Activated gamma-delta T cell (primary cell): ENCODE results near the gene SLC28A1.
"Not testable (repeated sequence)": the region's sequence is repeated elsewhere in the genome, so short reads cannot be mapped to it uniquely, and the experiment has no call there.

Experiments used
- DNase-seq: peaks from one replicate; lab custom pipeline; 2025; lab: John Stamatoyannopoulos, UW
- total RNA-seq, 2 donors: gene quantifications; one replicate each; lab custom pipeline; 2026; lab: John Stamatoyannopoulos, UW

SLC28A1 gene, protein sequence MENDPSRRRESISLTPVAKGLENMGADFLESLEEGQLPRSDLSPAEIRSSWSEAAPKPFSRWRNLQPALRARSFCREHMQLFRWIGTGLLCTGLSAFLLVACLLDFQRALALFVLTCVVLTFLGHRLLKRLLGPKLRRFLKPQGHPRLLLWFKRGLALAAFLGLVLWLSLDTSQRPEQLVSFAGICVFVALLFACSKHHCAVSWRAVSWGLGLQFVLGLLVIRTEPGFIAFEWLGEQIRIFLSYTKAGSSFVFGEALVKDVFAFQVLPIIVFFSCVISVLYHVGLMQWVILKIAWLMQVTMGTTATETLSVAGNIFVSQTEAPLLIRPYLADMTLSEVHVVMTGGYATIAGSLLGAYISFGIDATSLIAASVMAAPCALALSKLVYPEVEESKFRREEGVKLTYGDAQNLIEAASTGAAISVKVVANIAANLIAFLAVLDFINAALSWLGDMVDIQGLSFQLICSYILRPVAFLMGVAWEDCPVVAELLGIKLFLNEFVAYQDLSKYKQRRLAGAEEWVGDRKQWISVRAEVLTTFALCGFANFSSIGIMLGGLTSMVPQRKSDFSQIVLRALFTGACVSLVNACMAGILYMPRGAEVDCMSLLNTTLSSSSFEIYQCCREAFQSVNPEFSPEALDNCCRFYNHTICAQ
- total RNA-seq = 0 reads per million in 2 donors

GRCh38 chr15:84883916-84884781 is at the start of gene SLC28A1:
Gene SLC28A1 (plus strand): TSS chr15:84884662. CDS start chr15:84887761, 3,099 bp downstream.
- DNase-seq = no peak

GRCh38 chr15:84834969-84835368 is 49.5 kb upstream of the SLC28A1 start:
- no peak for DNase-seq

- DNase-seq = no peak
Observed at GRCh38 chr15:84835661-84836337, 48.7 kb upstream of the SLC28A1 start.

DNA sequence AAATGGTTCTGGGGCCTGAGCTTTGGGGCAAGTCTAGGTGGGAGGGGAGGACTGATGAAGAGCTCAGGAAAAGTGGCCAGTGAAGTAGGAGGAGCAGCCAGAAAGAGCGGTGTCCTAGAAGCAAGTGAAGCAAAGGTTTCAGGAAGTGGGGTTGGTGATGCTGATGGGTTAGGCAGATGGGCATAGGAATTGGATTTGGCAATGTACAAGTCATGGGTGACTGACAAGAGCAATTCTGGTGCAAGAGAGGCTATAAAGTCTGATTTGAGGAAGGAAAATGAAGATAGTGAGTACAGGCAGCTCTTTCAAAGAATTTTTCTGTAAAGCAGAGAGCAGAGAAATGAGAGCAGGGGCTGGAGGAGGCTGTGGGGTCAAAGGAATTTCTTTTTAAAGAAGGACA is 47.6 kb upstream of the SLC28A1 start:
- no peak for DNase-seq

GRCh38 chr15:84839714-84840113 is 44.7 kb upstream of the SLC28A1 start:
- DNase-seq = no peak

DNA sequence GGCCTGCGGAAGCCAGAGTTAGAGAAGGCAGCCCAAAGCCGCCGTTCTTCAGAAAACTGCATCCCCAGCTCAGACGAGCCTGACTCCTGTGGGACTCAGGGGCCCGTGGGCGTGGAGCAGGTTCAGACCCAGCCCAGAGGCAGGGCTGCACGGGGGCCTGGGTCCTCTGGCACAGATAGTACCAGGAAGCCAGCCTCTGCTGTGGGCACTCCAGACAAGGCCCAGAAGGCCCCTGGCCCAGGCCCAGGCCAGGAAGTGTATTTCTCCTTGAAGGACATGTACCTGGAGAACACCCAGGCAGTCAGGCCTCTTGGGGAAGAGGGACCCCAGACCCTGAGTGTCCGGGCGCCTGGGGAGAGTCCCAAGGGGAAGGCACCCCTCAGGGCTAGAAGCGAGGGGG is 44.2 kb upstream of the SLC28A1 start:
- no peak for DNase-seq

DNA sequence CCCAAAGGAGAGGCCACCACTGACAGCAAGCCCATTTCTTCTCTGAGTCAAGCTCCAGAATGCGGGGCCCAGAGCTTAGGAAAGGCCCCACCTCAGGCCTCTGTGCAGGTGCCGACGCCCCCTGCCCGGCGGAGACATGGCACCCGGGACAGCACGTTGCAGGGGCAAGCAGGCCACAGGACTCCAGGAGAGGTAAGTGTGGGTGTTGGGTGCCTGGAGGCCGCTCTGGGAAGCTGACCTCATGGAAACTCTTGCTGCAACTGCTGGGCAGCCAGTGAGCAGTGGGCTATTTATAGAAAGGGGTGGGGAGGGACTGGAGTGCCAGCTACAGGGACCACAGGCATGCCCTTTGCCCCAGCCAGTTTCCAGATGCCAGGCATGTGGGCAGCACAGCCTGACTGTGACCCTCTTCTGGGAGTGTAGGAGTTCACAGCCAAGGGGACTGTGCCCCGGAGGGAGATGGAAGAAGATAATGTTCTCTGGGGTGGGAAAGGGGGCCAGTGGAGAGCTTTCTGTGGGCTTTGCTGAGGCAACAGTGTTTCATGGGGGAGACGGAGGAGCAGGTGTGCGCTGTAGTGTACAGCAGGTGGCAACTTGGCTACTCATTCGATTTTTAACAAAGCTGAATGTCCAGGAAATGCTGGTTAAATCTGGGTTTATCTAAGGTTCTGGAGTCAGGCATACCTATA is 43.6 kb upstream of the SLC28A1 start:
- no peak for DNase-seq

DNA sequence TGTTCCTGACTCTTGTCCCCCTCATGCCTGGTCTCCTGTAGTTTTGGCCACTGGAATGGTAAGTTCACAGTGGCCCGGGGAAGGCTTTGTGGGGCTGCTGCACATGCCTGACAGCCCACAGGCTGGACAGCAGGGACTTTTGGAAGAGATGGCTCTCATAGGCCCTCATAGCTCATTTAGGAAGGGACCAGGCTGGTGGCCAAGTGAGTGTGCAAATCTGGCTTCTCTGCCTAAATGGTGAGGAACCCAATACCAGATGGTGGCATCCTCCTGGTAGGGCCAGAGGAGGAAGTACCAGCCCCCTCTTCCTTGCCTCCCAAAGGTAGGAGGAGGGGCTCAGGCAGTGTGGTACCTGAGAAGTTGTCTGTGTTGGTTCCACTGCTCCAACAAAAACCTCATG is 41.7 kb upstream of the SLC28A1 start:
- no peak for DNase-seq

DNA sequence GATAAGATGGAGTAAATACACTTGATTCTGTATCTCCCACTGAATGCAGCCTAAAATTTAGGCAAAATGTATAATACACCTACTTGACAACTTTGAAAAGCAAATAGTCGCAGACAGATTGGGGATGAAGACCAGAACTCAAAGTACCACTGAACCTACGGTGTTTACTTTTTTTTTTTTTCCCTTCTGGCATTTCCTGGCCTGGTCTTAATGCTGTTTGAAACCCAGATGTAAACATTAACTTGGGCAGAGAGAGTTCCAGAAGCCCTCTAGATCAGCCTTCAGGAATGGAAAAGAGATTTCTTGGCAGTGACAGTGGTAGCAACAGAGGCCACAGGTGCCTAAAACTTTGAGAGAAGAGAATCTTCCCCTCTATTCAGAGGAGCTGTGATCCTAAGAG is 39.5 kb upstream of the SLC28A1 start:
- DNase-seq = no peak

DNA sequence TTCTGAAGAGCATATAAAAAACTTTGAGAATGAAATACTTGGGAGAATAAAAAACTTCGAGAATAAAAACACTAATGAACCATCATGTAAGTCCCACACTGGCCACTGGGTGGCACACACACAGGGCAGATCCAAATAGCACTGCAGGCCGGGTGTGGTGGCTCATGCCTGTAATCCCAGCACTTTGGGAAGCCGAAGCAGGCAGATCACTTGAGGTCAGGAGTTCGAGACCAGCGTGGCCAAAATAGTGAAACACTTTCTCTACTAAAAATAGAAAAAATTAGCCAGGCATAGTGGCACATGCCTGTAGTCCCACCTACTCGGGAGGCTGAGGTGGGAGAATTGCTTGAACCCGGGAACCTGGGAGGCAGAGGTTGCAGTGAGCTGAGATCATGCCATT is 38.8 kb upstream of the SLC28A1 start:
- DNase-seq = not testable (repeated sequence)

DNA sequence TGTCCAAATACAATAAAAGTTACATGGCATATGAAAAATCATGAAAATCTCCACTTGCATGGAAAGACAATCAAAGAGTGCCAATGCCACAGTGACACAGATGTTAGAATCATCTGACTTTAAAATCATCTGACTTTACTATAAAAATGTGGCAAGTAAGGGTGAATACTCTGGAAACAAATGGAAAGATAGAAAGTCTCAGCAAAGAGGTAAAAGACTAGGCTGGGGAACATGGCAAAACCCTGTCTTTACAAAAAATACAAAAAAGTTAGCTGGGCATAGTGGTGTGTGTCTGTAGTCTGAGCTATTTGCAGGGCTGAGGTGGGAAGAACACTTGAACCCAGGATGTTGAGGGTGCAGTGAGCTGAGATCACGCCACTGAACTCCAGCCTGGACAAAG is 38.2 kb upstream of the SLC28A1 start:
- DNase-seq = no peak

DNA sequence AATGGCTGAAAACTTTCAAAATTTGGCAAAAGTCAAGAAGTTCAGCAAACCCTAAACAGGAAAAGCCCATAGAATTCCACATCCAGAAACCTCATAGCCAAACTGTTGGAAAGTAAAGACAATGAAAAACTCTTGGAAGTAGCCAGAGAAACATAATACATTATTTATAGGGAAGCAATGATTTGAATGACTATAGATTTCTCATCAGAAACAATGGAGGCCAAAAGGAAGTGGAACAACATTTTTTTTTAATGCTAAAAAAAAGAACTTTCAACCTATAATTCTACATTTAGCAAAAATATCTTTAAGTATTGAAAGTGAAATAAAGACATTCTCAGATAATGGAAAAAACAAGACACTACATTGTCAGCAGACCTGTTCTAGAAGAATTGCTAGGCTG is 37.1 kb upstream of the SLC28A1 start:
- no peak for DNase-seq

- no peak for DNase-seq
Observed at GRCh38 chr15:84852212-84852611, 32.2 kb upstream of the SLC28A1 start.

DNA sequence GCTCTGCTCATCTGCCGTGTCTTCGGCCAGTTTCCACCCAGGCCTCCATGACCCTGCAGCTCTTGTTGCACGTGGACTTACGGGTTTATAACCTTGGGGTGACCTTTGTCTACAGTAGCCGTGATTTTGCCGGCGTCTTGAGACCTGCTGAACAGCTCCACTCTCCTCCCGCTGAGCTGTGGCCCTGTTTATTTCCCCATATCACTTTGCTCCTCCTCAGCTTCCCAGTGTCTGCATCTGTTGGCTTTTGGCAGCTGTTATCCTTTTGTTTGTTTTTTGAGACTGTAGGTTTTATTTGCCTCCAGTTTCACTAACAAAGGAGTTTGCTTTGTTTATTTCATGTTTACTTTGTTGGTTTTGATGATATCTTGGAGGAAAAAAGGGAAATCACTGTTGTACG is 29.3 kb upstream of the SLC28A1 start:
- DNase-seq = no peak

DNA sequence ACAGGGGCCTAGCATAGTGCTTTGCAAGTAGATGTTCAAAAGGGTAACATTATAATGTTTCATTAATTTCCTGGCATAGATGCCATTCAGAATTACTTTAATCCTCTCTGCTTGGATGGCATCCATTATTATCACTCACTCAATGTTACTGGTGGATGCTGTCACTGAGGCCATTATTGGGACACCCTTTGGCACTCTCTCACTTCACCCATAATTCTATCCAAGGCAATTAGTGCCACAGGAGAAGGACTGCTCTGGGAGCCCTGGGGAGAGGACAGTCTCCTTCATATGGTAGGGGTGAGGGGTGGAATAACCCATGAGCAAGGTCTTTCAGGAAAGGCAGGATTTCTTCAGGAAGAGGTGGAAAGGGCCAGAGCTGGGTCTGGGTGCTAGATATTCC is 28.7 kb upstream of the SLC28A1 start:
- DNase-seq = no peak

DNA sequence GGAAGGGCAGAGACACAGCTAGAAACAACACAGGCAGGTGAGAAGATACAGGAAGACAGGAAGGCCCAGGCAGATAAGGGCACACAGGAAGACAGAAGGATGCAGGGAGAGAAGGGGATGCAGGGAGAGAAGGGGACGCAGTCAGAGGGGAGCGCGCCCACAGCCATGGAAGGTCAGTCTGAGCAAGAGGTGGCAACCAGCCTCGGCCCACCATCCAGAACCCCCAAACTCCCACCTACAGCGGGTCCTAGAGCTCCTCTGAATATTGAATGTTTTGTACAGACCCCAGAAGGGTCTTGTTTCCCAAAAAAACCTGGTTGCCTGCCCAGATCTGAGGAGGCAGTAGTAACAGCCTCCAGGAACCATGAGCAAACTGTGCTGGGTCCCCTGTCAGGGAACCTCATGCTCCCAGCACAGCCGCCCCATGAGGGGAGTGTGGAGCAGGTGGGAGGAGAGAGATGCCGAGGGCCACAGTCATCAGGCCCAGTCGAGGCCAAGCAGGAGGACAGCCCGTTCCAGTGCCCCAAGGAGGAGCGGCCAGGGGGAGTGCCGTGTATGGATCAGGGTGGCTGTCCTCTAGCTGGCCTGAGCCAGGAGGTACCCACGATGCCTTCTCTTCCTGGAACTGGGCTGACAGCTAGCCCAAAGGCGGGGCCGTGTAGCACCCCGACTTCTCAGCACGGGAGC is 27.6 kb upstream of the SLC28A1 start:
- DNase-seq = no peak

DNA sequence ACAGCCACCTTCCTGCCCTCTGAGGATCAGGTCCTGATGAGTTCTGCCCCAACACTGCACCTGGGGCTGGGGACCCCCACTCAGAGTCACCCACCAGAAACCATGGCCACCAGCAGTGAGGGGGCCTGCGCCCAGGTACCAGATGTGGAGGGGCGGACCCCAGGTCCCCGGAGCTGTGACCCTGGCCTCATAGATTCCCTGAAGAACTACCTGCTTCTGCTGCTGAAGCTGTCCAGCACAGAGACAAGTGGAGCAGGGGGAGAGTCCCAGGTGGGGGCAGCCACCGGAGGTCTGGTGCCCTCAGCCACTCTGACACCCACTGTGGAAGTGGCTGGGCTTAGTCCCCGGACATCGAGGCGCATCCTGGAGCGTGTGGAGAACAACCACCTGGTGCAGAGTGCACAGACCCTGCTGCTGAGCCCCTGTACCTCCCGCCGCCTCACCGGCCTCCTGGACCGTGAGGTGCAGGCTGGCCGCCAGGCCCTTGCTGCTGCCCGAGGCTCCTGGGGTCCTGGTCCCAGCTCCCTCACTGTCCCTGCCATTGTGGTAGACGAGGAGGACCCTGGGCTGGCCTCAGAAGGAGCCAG is 27.0 kb upstream of the SLC28A1 start:
- DNase-seq = no peak

- DNase-seq = no peak
Observed at GRCh38 chr15:84858231-84858630, 26.2 kb upstream of the SLC28A1 start.

DNA sequence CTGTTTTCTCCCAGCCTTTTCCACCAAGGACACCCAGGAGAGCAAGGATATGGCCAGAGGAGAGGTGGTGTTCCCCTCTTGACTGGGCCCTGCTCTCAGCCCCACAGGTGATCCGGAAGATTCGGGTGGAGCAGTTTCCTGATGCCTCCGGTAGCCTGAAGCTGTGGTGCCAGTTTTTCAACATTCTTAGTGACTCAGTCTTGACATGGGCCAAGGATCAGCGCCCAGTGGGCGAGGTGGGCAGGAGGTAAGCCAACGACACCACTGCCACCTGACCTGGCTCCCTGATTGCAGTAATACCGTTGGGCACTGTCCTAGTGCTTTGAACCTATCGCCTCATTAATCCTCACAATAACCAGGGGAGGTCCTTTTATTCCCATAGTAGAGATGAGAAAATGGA is 25.3 kb upstream of the SLC28A1 start:
- DNase-seq = no peak

DNA sequence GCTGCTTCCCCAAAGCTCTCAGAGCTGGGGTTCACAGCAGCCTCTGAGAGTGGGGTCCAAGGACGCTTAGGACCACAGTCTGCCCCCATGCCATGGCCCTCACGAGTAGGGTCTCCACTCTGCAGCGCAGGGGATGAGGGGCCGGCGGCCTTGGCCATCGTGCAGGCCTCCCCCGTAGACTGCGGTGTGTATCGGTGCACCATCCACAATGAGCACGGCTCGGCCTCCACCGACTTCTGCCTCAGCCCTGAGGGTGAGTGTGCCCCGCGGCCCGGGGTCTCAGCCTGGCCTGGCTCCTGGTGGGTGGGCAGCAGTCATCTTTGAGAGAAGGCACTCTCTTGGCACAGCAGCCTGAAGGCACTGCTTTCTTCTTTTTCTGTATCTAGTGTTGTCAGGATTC is 24.8 kb upstream of the SLC28A1 start:
- no peak for DNase-seq
